Activated CD8-positive, alpha-beta memory T cell treated with anti-CD3 and anti-CD28 coated beads, Interleukin-2, amount 10 ng/mL, durations not matched to agents 7 days and 5 days (primary cell): ENCODE measurements around the gene USP24. TPM values are rescaled to one million over a fixed set of nuclear protein-coding genes. Genes with fewer than 3 reads are reported as not detected.

Experiments used
- ATAC-seq: fragments of 150-1000 bp; cut with Tn5 transposase; one replicate; pipeline ENCODE4 v1.10.0; 2021; ENCODE audit warnings: moderate library complexity
- CTCF ChIA-PET: fragments of 350-600 bp; sonication (Branson Sonifier 250); formaldehyde crosslinking; loops from one replicate; lab custom pipeline; 2021; ENCODE audit warnings: antibody characterized with exemption; lab: Charles Lee
- DNase-seq: peaks from one replicate; pipeline ENCODE4 v3.0.0-alpha.2; 2020
- H3K27ac Mint-ChIP-seq: one replicate; pipeline ENCODE4 v1.8.0; 2021; ENCODE audit warnings: mild to moderate bottlenecking, mixed read lengths
- H3K27me3 Mint-ChIP-seq: one replicate; pipeline ENCODE4 v1.8.0; 2021; ENCODE audit warnings: mixed read lengths
- H3K36me3 Mint-ChIP-seq: one replicate; pipeline ENCODE4 v1.8.0; 2021; ENCODE audit warnings: mild to moderate bottlenecking, mixed read lengths
- H3K4me1 Mint-ChIP-seq: one replicate; pipeline ENCODE4 v1.8.0; 2021; ENCODE audit warnings: mixed read lengths
- H3K4me3 Mint-ChIP-seq: one replicate; pipeline ENCODE4 v1.8.0; 2021; ENCODE audit warnings: mild to moderate bottlenecking, moderate library complexity, mixed read lengths
- H3K9me3 Mint-ChIP-seq: one replicate; pipeline ENCODE4 v1.8.0; 2022; ENCODE audit warnings: low read depth, mixed read lengths
- total RNA-seq, 2 experiments: library from RNA; stranded (reverse); gene quantifications; one replicate each; pipeline ENCODE4 v1.2.3, GENCODE V29; 2021

The USP24 gene
- total RNA-seq, 2 experiments from 2014 or later = 38.2 to 42.3 TPM

DNA sequence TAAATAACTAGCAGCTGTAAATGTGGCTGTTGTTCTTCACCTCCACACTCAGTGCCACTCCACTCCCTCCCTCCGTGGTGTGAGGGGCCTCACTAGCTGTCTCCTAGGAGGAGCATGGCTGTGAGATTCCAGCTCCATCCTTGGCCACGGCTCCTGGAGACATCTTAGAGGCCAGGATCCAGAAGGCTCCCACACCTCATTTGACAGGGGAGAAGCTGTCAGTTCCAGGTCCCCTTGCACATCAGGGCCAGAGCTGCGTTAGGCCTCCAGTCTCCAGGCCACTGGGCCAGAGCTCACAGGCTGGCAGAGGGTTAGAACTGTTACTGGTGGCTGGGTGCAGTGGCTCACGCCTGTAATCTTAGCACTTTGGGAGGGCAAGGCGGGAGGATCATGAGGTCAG, 160.8 kb downstream of the USP24 start:
- Mint-ChIP-seq H3K4me1 (no peaks in the 10 kb centered on the region), H3K4me3 (no peak overlapping the region), H3K27ac (no peak overlapping the region), H3K36me3 (no peaks in the 10 kb centered on the region), H3K27me3 (no peaks in the 10 kb centered on the region), H3K9me3 (no peaks in the 10 kb centered on the region)
- CTCF ChIA-PET = no interaction called here
- ATAC-seq (no peak), DNase-seq (no peak)

GRCh38 chr1:55053265-55053954, 161.8 kb downstream of the USP24 start:
- DNase-seq = no peak
- Mint-ChIP-seq H3K4me1 (no peaks in the 10 kb centered on the region), H3K27me3 (no peaks in the 10 kb centered on the region), H3K4me3 (no peak overlapping the region), H3K36me3 (no peaks in the 10 kb centered on the region), H3K27ac (no peak overlapping the region), H3K9me3 (no peaks in the 10 kb centered on the region)
- ATAC-seq = no peak
- CTCF ChIA-PET = no interaction called here

DNA sequence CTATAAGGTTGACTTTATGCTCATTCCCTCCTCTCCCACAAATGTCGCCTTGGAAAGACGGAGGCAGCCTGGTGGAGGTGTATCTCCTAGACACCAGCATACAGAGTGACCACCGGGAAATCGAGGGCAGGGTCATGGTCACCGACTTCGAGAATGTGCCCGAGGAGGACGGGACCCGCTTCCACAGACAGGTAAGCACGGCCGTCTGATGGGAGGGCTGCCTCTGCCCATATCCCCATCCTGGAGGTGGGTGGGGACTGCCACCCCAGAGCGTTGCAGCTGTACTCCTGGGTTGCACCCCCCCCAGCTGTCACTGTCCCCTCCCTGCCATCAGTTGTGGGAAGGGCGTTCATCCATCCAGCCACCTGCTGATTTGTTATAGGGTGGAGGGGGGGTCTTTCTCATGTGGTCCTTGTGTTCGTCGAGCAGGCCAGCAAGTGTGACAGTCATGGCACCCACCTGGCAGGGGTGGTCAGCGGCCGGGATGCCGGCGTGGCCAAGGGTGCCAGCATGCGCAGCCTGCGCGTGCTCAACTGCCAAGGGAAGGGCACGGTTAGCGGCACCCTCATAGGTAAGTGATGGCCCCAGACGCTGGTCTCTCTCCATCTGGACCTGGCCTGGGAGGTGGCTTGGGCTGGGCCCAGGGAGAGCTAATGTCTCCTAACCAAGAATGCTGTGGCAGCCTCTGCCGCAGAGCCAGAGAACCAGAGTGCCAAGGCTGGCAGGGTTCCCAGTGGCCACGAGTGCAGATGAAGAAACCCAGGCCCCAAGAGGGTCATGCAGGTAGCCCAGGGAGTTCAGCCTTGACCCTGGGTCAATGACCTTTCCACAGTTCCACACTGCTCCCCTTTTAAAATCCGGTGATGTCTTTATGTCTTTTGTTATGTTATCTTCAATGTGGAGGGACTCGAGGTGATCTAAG, 162.7 kb downstream of the USP24 start:
- Mint-ChIP-seq H3K4me1 (no peaks in the 10 kb centered on the region), H3K4me3 (no peak overlapping the region), H3K27me3 (no peaks in the 10 kb centered on the region), H3K9me3 (no peaks in the 10 kb centered on the region), H3K27ac (no peak overlapping the region), H3K36me3 (no peaks in the 10 kb centered on the region)
- DNase-seq = no peak
- CTCF ChIA-PET = no interaction called here
- ATAC-seq = no peak

GRCh38 chr1:55051621-55052020, 163.5 kb downstream of the USP24 start:
- ATAC-seq = no peak
- Mint-ChIP-seq H3K27me3 (peaks cover 2% of the 10 kb centered on the region), H3K4me3 (no peak overlapping the region), H3K36me3 (no peaks in the 10 kb centered on the region), H3K9me3 (no peaks in the 10 kb centered on the region), H3K27ac (no peak overlapping the region), H3K4me1 (no peaks in the 10 kb centered on the region)
- DNase-seq = no peak
- CTCF ChIA-PET = no interaction called here

DNA sequence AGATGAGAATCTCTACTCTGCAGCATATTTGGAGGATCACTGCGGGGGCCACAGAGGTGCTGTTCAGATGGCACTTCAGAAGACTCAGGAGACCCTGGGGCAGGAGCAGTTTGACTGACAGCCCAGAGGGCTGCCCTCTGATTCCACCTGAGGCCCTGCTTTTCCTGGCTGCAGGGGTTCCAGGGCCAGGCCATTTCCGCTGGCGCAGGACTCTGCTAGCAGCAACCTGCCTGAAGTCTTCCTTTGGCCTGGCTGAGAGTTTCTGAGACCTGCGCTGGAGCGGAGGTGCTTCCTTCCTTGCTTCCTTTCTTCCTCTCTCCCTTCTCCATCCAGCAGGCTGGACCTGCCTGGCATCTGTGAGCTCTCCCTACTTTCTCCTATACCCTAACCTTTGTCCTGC, 164.0 kb downstream of the USP24 start:
- Mint-ChIP-seq H3K4me3 (no peak overlapping the region), H3K4me1 (no peaks in the 10 kb centered on the region), H3K36me3 (no peaks in the 10 kb centered on the region), H3K27ac (no peak overlapping the region), H3K9me3 (no peaks in the 10 kb centered on the region), H3K27me3 (peaks cover 2% of the 10 kb centered on the region)
- ATAC-seq (no peak), DNase-seq (no peak)
- CTCF ChIA-PET = no interaction called here

GRCh38 chr1:55050283-55050682, 164.9 kb downstream of the USP24 start:
- Mint-ChIP-seq H3K27ac (no peak overlapping the region), H3K9me3 (no peaks in the 10 kb centered on the region), H3K36me3 (no peaks in the 10 kb centered on the region), H3K4me3 (no peak overlapping the region), H3K27me3 (peaks cover 4% of the 10 kb centered on the region), H3K4me1 (no peaks in the 10 kb centered on the region)
- no peak for DNase-seq
- CTCF ChIA-PET = no interaction called here
- ATAC-seq = no peak

DNA sequence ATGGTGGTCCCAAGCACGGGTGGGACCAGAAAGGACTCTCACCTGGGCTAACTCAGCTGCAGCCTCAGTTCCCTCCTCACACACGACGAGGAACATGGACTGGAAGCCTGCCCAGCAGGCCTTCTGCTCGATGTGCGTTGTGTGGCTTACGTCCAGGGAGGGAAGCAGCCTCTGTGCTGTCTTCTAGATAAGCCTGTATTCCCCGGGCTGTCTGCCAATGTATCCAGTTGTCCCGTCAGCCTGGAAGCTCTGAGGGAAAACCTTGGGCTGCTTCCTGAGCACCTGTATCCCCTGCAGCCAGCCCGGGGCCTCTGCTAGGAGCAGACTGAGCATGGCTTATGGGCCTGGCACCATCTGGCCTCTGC, 165.3 kb downstream of the USP24 start:
- H3K36me3 Mint-ChIP-seq = no peaks in the 10 kb centered on the region
- DNase-seq (no peak), ATAC-seq (no peak)
- no peak overlapping the region for H3K4me3 Mint-ChIP-seq
- H3K4me1 Mint-ChIP-seq = no peaks in the 10 kb centered on the region
- no peak overlapping the region for H3K27ac Mint-ChIP-seq
- CTCF ChIA-PET = no interaction called here
- H3K27me3 Mint-ChIP-seq = peaks cover 5% of the 10 kb centered on the region
- no peaks in the 10 kb centered on the region for H3K9me3 Mint-ChIP-seq

- DNase-seq = no peak
- no peak for ATAC-seq
- H3K36me3 Mint-ChIP-seq = no peaks in the 10 kb centered on the region
- H3K27ac Mint-ChIP-seq = no peak overlapping the region
- no peaks in the 10 kb centered on the region for H3K4me1 Mint-ChIP-seq
- H3K9me3 Mint-ChIP-seq = no peaks in the 10 kb centered on the region
- peaks cover 5% of the 10 kb centered on the region for H3K27me3 Mint-ChIP-seq
- no peak overlapping the region for H3K4me3 Mint-ChIP-seq
- CTCF ChIA-PET = no interaction called here
These were observed 165.8 kb downstream of the USP24 start for GRCh38 chr1:55049271-55049913.

DNA sequence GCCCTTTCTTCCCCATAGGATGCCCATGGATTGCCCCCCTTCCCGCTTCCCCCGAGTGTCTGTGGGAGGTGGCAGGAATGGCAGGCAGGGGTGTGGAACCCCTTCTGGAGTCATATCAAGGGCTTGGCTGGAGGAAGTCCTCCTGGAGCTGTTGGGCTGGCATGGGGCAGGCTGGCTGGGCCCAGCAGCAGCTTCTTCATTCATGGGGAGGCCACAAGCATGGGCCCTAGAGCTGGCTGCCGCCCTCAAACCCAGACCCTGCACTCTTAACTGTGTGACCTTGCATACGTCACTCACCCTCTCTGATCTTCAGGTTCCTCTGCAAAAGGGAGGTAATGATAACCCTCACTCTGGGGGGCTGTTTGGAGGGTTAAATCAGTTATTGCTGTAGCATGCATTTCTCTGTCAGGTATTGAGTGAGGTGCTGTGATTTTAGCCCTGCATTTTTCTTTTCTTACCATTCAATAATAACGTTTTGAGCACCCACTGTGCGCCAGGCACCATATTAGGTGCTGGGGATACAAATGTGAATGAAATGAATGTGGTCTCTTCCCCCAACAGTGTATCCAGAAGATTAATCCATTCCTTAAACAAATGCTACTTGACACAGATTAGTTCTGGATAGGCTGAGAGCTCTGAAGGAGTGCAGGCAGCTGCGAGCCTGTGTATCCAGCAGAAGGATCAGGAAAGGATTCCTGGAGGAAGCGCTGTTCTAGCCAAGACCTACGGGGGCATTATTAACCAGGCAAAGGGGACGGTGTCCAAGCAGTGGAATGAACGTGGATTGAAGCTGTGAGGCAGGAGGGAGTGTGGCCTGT, 166.5 kb downstream of the USP24 start:
- CTCF ChIA-PET = no interaction called here
- no peaks in the 10 kb centered on the region for H3K36me3 Mint-ChIP-seq

DNA sequence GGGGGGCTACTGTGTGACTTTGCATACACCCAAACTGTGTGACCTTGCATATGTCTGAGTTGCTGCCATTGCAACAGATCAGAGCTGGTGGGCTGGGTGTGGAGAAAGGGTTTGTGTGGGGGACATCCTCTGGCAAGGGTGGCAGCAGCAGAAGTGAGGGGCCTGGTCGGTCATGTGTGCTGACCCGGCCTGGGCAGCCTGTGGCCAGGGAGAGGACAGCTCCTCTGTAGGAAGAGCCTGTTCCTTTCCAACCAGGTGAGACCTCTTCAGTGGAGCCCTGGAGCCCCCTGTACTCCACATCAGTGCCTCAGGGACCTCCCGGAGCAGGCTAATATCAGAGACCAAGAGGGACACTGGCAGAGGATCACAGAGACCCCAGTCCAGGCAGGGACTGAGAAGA, 167.6 kb downstream of the USP24 start:
- no peak for ATAC-seq
- Mint-ChIP-seq H3K4me1 (no peaks in the 10 kb centered on the region), H3K4me3 (no peak overlapping the region), H3K27ac (no peak overlapping the region), H3K36me3 (no peaks in the 10 kb centered on the region), H3K27me3 (peaks cover 8% of the 10 kb centered on the region), H3K9me3 (no peaks in the 10 kb centered on the region)
- CTCF ChIA-PET = no interaction called here
- no peak for DNase-seq

More for the DNA sequence above, 166.5 kb downstream of the USP24 start:
- Mint-ChIP-seq H3K27me3 (peaks cover 5% of the 10 kb centered on the region), H3K4me1 (no peaks in the 10 kb centered on the region), H3K27ac (no peak overlapping the region), H3K4me3 (no peak overlapping the region), H3K9me3 (no peaks in the 10 kb centered on the region)
- ATAC-seq (no peak), DNase-seq (no peak)

DNA sequence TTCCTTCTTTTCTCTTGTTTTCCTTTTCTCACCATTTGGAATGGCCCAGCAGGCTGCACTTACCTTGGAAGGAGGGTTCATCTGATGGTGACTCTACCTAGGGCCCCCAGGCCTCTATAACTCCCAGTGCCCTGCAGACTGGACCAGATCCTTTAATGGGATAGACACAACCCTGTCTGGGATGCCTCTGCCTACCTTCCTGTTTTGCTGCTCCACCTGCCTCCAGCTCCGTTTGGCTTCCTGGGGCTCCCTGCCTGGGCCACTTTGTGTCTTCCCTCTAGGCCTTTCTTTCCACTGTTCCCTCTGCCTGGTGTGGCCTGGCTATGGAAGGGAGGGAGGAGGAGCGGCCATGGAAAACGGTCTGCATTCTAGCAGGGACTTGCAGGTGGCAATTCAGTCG, 168.3 kb downstream of the USP24 start:
- CTCF ChIA-PET = no interaction called here

GRCh38 chr1:55045430-55045829, 169.7 kb downstream of the USP24 start:
- no peaks in the 10 kb centered on the region for H3K4me1 Mint-ChIP-seq
- CTCF ChIA-PET = interaction anchor here (1.4 kb wide), 1 partner anchor 23 kb away, joined by 3 read pairs; no protein-coding TSS in a partner anchor
- DNase-seq (no peak), ATAC-seq (no peak)
- H3K27ac Mint-ChIP-seq = no peak overlapping the region
- H3K36me3 Mint-ChIP-seq = no peaks in the 10 kb centered on the region
- no peak overlapping the region for H3K4me3 Mint-ChIP-seq
- H3K9me3 Mint-ChIP-seq = no peaks in the 10 kb centered on the region
- H3K27me3 Mint-ChIP-seq = peaks cover 28% of the 10 kb centered on the region

More for the DNA sequence above, 168.3 kb downstream of the USP24 start:
- DNase-seq (no peak), ATAC-seq (no peak)
- H3K27ac Mint-ChIP-seq = no peak overlapping the region
- H3K4me3 Mint-ChIP-seq = no peak overlapping the region
- H3K27me3 Mint-ChIP-seq = peaks cover 15% of the 10 kb centered on the region
- no peaks in the 10 kb centered on the region for H3K9me3 Mint-ChIP-seq
- no peaks in the 10 kb centered on the region for H3K36me3 Mint-ChIP-seq
- no peaks in the 10 kb centered on the region for H3K4me1 Mint-ChIP-seq
